ENCODE results near the gene EML6. TPM values are rescaled to one million over a fixed set of nuclear protein-coding genes. Genes with fewer than 3 reads are reported as not detected.

Gene EML6
- total and polyA plus RNA-seq, 2 of the 8 experiments (the other 6 are each of a cell fraction or from before 2014, with no cell fraction given): 1.2 to 1.6 TPM

GRCh38 chr2:54776494-54776893 lies 53.0 kb downstream of the EML6 start (continued):
- TF ChIP-seq TEAD4 (IDR thresholded peaks at IDR 0.05; ENCODE audit: low read depth, low read length): no peak
- TF ChIP-seq JUN (IDR thresholded peaks at IDR 0.05; ENCODE audit: low read depth, low read length): no peak
- TF ChIP-seq EZH2 (IDR thresholded peaks at IDR 0.05; ENCODE audit: low read depth, low read length, severe bottlenecking): no peak
- no peak for TF ChIP-seq NRF1 (IDR thresholded peaks at IDR 0.05; ENCODE audit: low read depth, low read length)
